ENCODE results near the gene AS3MT.
"Not testable (repeated sequence)": the region's sequence is repeated elsewhere in the genome, so short reads cannot be mapped to it uniquely, and the experiment has no call there.

The AS3MT gene

GRCh38 chr10:102855731-102856436 is 13.4 kb upstream of the AS3MT start:
- DNase-seq (ENCODE audit: low read depth in 3 of 3): not testable (repeated sequence)

- DNase-seq (ENCODE audit: low read depth in 3 of 3): no peak
These were observed 12.4 kb upstream of the AS3MT start for GRCh38 chr10:102856758-102857424.

DNA sequence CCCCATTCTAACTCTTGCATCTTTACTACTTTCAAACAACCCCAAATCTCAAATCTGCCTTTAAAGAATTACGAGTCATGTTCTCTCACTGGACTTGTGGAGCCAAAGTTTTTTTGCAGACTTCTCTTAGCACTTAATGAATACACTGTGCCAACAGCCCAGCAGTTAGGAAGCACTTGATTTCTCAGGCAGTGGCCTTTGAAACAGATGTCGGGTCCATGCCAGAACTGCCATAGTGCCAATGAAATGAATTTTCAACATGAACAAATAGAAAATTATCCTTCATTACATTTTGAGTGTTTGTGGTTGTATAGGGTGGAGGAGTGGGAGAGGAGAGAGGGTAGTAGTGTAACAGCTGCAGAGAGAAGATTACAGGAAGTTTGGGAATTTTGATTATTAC is 9.4 kb upstream of the AS3MT start:
- no peak for DNase-seq (ENCODE audit: low read depth in 3 of 3)

- no peak for DNase-seq (ENCODE audit: low read depth in 3 of 3)
These were observed 5.6 kb upstream of the AS3MT start for GRCh38 chr10:102863660-102864059.

DNA sequence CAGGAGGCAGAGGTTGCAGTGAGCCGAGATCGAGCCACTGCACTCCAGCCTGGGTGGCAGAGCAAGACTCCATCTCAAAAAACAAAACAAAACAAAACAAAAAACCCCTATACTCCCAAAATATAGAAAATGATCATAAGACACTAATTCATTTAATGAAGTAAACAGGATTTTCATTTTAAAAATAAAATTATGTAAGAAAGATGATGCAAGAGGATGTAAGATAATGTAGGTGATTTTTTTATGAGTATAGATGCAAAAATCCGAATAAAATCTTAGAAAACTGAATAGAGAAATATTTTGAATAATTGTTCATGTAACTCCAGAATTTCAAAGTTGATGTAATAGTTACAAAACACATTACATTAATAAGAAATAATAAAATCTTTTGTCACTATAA is 3.6 kb upstream of the AS3MT start:
- no peak for DNase-seq (ENCODE audit: low read depth in 3 of 3)

DNA sequence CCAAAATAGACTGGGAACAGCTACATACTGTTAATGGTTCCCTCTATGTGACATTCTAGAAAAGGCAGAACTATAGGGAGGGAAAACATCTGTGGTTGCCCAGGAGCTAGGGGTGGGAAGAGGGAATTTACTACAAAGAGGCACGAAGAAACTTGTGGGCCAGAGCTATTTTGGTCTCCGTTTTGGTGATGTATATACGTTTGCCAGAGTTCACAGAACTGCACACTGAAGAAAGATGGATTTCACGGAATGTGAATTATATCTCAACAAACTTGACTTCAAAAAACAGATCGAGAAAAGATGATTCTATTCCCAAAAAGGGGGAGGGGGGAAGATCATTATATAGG is 386 bp upstream of the AS3MT start:
- DNase-seq (ENCODE audit: low read depth in 3 of 3): no peak

DNA sequence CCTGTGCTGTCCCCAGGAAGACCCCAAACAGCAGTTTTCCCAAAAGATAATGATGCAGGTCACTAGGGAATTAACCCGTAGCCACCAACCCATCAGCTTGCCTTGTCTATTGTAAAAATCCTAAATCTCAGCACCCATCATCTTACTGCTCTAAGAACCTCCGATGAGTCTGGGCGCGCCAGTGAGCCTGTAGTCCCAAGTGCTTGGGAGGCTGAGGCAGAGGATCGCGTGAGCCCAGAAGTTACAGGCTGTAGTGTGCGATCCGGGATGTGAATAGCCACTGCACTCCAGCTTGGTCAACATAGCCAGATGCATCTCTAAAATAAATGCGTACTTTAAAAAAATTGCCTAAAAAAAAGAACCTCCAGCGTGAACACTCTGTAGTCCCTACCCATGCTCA is 951 bp downstream of the AS3MT start:
- no peak for DNase-seq (ENCODE audit: low read depth in 3 of 3)

GRCh38 chr10:102872163-102872562 is 2.9 kb downstream of the AS3MT start:
- DNase-seq (ENCODE audit: low read depth in 3 of 3): no peak

DNA sequence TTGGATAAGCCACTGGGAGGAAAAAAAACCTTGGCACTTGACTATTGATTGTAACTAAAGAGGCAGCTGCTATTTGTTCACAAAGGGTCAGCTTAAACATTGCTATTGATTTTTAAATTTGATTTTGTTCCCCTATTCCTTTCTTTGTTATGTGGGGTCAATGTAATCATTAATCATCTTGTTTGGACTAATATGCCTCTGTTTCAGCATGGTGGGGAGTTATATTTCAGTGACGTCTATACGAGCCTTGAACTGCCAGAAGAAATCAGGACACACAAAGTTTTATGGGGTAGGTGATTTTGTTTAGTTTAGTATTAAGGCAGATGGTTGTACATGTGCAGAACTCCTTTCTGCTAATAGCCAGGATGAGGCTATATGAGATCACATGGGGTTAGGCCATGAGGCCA is 7.5 kb downstream of the AS3MT start:
- no peak for DNase-seq (ENCODE audit: low read depth in 3 of 3)

DNA sequence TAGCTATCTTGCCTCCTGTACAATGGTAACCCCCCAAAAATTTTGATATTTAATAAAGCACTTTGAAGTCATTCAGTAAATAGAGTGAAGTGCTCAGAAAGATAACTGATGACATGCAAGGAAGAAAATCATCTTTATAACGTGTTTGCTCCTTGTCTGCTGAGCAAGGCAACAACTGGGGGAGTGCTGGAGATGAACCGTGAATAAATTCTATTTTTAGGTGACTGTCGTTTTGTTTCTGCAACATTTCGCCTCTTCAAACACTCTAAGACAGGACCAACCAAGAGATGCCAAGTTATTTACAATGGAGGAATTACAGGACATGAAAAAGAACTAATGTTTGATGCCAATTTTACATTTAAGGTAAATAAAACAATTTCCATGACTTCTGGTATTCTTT is 9.4 kb downstream of the AS3MT start:
- DNase-seq (ENCODE audit: low read depth in 3 of 3): no peak

- no peak for DNase-seq (ENCODE audit: low read depth in 3 of 3)
These were observed 11.0 kb downstream of the AS3MT start for GRCh38 chr10:102880256-102880655.

DNA sequence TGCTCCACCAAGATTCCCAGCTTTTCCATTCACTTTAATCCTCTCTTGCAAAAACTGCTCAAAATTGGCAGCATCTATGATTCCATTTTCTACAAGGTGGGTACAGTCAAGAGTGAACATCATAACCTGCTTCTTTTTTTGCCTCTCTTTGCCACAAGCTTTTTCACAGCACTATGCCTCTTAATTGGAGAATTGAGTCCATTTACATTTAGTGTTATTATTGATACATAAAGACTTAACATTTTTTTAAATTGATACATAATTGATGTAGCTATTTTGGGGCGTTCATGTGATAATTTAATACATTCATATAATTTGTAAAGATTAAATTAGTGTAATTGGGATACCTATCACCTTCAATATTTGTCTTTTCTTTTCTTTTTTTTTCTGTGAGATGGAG is 18.8 kb downstream of the AS3MT start:
- no peak for DNase-seq (ENCODE audit: low read depth in 3 of 3)

DNA sequence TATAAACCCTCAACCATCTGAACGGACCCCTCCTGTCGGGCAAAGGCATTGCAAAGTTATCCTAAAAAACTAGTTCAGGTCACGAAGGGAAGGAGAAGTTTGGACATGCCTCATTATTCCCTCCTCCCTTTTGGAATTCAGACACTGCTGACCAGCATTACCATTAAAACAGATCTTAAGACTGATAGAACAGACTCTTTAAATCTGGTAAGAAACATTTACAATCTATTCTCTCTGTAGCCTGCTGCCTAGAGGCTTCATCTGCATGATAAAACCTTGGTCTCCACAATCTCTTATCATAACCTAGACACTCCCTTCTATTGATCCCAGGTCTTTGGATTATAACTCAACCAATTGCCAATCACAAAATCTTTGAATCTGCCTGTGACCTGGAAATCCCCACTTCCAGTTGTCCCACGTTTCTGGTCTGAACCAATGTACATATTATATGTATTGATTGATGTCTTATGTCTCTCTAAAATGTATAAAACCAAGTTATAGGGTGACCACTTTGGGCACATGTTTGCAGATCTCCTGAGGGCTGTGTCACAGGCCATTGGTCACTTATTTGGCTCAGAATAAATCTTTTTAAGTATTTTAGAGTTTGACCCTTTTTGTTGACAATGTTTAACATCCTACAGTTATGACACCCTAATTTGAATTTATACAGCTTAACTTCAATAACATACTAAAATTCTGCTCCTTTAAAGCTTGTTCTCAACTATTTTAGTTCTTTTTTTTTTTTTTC is 25.4 kb downstream of the AS3MT start:
- no peak for DNase-seq (ENCODE audit: low read depth in 3 of 3)

DNA sequence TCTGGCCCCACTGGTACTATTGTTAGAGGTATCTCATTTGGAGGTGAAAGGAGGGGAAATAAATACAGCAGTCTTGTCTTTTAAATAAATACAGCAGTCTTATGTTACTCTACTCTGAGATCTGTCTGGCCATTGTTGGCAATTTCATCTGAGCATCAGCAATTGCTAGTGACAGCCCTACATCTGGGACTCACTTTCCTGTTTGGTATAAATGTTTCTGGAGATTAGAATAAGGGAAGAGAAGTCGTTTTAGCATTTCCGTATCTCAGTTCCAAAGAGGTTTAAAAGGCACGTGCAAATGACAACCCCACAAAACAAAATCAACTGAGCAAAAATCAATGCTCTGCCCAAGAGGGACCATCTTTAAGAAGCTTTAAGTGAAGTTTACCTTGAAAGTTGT is 30.7 kb downstream of the AS3MT start:
- no peak for DNase-seq (ENCODE audit: low read depth in 3 of 3)

DNA sequence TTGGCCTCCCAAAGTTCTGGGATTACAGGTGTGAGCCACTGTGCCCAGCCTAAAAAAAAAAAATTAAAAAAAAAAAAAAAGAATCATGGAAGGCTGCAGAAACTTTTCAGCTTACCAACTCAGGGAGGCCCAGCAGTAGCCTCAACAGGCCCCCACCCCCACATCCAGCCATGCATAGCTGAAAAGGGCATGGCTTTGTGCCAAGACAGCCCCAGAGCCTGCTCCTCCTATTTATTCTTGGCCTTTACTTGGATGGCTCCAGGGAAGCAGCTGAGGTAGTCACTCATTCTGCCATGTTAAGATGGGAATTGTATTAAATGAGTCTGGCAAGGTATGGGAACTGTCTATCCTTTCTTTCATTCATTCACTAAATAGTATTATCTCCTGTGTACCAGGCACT is 35.1 kb downstream of the AS3MT start:
- no peak for DNase-seq (ENCODE audit: low read depth in 3 of 3)

DNA sequence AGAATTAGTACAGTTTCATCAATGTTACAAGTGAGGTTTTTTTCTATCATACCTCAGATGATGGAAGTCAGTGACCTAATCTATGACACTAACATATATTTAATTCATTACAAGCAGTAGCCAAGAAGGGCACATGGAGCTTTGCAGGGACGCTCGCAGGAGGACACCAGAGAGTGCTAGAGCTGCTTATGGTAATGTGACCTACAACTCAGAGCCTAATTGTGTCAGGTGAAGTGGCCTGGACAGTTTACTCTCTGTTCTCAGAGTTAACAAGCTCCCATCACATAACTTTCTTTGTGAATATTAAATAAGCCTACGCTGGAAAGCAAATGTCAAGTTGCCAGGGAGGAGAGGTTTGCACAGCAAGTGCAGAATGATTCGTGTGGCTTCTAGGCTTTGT is 37.2 kb downstream of the AS3MT start:
- no peak for DNase-seq (ENCODE audit: low read depth in 3 of 3)

- no peak for DNase-seq (ENCODE audit: low read depth in 3 of 3)
These were observed 45.5 kb downstream of the AS3MT start for GRCh38 chr10:102914781-102915180.

- no peak for DNase-seq (ENCODE audit: low read depth in 3 of 3)
These were observed 46.9 kb downstream of the AS3MT start for GRCh38 chr10:102916173-102916572.

- peak; percentile 64 to 78 (median 70) for DNase-seq (ENCODE audit: low read depth in 3 of 3)
These were observed 48.2 kb downstream of the AS3MT start for GRCh38 chr10:102917314-102917961.

GRCh38 chr10:102917962-102918816 is 48.9 kb downstream of the AS3MT start, which contains the start of gene CNNM2:
TSS of gene CNNM2 (plus strand) at chr10:102918294. CDS start at chr10:102918481, 187 bp downstream.
- DNase-seq (ENCODE audit: low read depth in 3 of 3): peak; percentile 99 to 100 (median 100)

- DNase-seq (ENCODE audit: low read depth in 3 of 3): peak in 2 of 3 experiments; percentile 19 to 31
These were observed 49.6 kb downstream of the AS3MT start for GRCh38 chr10:102918817-102919245.
